ENCODE measurements around the gene DNAJC10.
"Not testable (repeated sequence)": the region's sequence is repeated elsewhere in the genome, so short reads cannot be mapped to it uniquely, and the experiment has no call there.

Gene DNAJC10

GRCh38 chr2:182779323-182779722 lies 63.3 kb downstream of the DNAJC10 start:
- Histone ChIP-seq H3K27me3 (replicated peaks; ENCODE audit: control insufficient read depth, insufficient read depth, low read length) (no peaks in the 10 kb centered on the region), H3K36me3 (ENCODE audit: control insufficient read depth, insufficient read depth, low read length) (peaks cover 2% of the 10 kb centered on the region), H3K4me3 (replicated peaks; ENCODE audit: low read depth, low read length) (no peak overlapping the region)
- TF ChIP-seq CTCF (IDR thresholded peaks at IDR 0.05; ENCODE audit: insufficient read depth, low read length, poor library complexity, severe bottlenecking), result no peak
- DNase-seq (ENCODE audit: extremely low read depth, insufficient read length), result no peak

- H3K27me3 ChIP-seq (replicated peaks; ENCODE audit: control insufficient read depth, insufficient read depth, low read length); DNase-seq (ENCODE audit: extremely low read depth, insufficient read length); H3K36me3 ChIP-seq (ENCODE audit: control insufficient read depth, insufficient read depth, low read length); H3K4me3 ChIP-seq (replicated peaks; ENCODE audit: low read depth, low read length): not testable (repeated sequence)
Observed at GRCh38 chr2:182781099-182781498, 65.0 kb downstream of the DNAJC10 start.

- H3K36me3 ChIP-seq (ENCODE audit: control insufficient read depth, insufficient read depth, low read length); H3K4me3 ChIP-seq (replicated peaks; ENCODE audit: low read depth, low read length); DNase-seq (ENCODE audit: extremely low read depth, insufficient read length); H3K27me3 ChIP-seq (replicated peaks; ENCODE audit: control insufficient read depth, insufficient read depth, low read length): not testable (repeated sequence)
Observed at GRCh38 chr2:182782686-182783085, 66.6 kb downstream of the DNAJC10 start.

- H3K4me3 ChIP-seq (replicated peaks; ENCODE audit: low read depth, low read length), result no peak overlapping the region
- no peaks in the 10 kb centered on the region; the same call in 1 of the 2 replicates for H3K36me3 ChIP-seq (ENCODE audit: control insufficient read depth, insufficient read depth, low read length)
- no peak for DNase-seq (ENCODE audit: extremely low read depth, insufficient read length)
- no peaks in the 10 kb centered on the region for H3K27me3 ChIP-seq (replicated peaks; ENCODE audit: control insufficient read depth, insufficient read depth, low read length)
- no peak for TF ChIP-seq CTCF (IDR thresholded peaks at IDR 0.05; ENCODE audit: insufficient read depth, low read length, poor library complexity, severe bottlenecking)
Observed at GRCh38 chr2:182784058-182784706, 68.1 kb downstream of the DNAJC10 start.

GRCh38 chr2:182784777-182785176 lies 68.7 kb downstream of the DNAJC10 start:
- Histone ChIP-seq H3K4me3 (replicated peaks; ENCODE audit: low read depth, low read length) (no peak overlapping the region), H3K36me3 (ENCODE audit: control insufficient read depth, insufficient read depth, low read length) (no peaks in the 10 kb centered on the region; the same call in 1 of the 2 replicates), H3K27me3 (replicated peaks; ENCODE audit: control insufficient read depth, insufficient read depth, low read length) (no peaks in the 10 kb centered on the region)
- peak; percentile 53 for TF ChIP-seq CTCF (IDR thresholded peaks at IDR 0.05; ENCODE audit: insufficient read depth, low read length, poor library complexity, severe bottlenecking)
- peak; percentile 3 for DNase-seq (ENCODE audit: extremely low read depth, insufficient read length)

- no peaks in the 10 kb centered on the region for H3K27me3 ChIP-seq (replicated peaks; ENCODE audit: control insufficient read depth, insufficient read depth, low read length)
- H3K36me3 ChIP-seq (ENCODE audit: control insufficient read depth, insufficient read depth, low read length), result no peaks in the 10 kb centered on the region
- TF ChIP-seq CTCF (IDR thresholded peaks at IDR 0.05; ENCODE audit: insufficient read depth, low read length, poor library complexity, severe bottlenecking), result no peak
- no peak for DNase-seq (ENCODE audit: extremely low read depth, insufficient read length)
- no peak overlapping the region for H3K4me3 ChIP-seq (replicated peaks; ENCODE audit: low read depth, low read length)
Observed at GRCh38 chr2:182792441-182792840, 76.4 kb downstream of the DNAJC10 start.

GRCh38 chr2:182798736-182799135 lies 82.7 kb downstream of the DNAJC10 start:
- no peak overlapping the region for H3K4me3 ChIP-seq (replicated peaks; ENCODE audit: low read depth, low read length)
- no peaks in the 10 kb centered on the region for H3K27me3 ChIP-seq (replicated peaks; ENCODE audit: control insufficient read depth, insufficient read depth, low read length)
- H3K36me3 ChIP-seq (ENCODE audit: control insufficient read depth, insufficient read depth, low read length), result no peaks in the 10 kb centered on the region
- no peak for TF ChIP-seq CTCF (IDR thresholded peaks at IDR 0.05; ENCODE audit: insufficient read depth, low read length, poor library complexity, severe bottlenecking)
- no peak for DNase-seq (ENCODE audit: extremely low read depth, insufficient read length)
